Naive B cell (primary cell): ENCODE measurements around the gene FKBP3. TPM values are rescaled to one million over a fixed set of nuclear protein-coding genes. Genes with fewer than 3 reads are reported as not detected.

Experiments
- ATAC-seq, 2 donors: fragments of 150-1000 bp; cut with Tn5 transposase; 2 replicates each; pipeline ENCODE4 v1.10.0; 2021; ENCODE audit warnings: low read depth in 2 of 2, mild to moderate bottlenecking in 2 of 2, moderate library complexity in 2 of 2
- DNase-seq: peaks from one replicate; pipeline ENCODE4 v3.0.0; 2022
- H3K27ac Mint-ChIP-seq, 6 donors: one replicate each; pipeline ENCODE4 v1.8.0; 2020 to 2022; ENCODE audit warnings: mild to moderate bottlenecking in 6 of 6, mixed read lengths in 6 of 6, moderate library complexity in 5 of 6, inconsistent platforms in 2 of 6
- H3K27me3 Mint-ChIP-seq, 3 donors: one replicate each; pipeline ENCODE4 v1.8.0; 2021 to 2022; ENCODE audit warnings: mixed read lengths in 3 of 3, mild to moderate bottlenecking in 1 of 3
- H3K36me3 Mint-ChIP-seq, 2 donors: one replicate each; pipeline ENCODE4 v1.8.0; 2020 to 2022; ENCODE audit warnings: mixed read lengths in 2 of 2, inconsistent platforms in 1 of 2, mild to moderate bottlenecking in 1 of 2
- H3K4me1 Mint-ChIP-seq, 3 donors: one replicate each; pipeline ENCODE4 v1.8.0; 2020 to 2022; ENCODE audit warnings: mixed read lengths in 3 of 3, inconsistent platforms in 1 of 3, mild to moderate bottlenecking in 1 of 3, moderate library complexity in 1 of 3
- H3K4me3 Mint-ChIP-seq, 8 donors: one replicate each; pipeline ENCODE4 v1.8.0; 2020 to 2022; ENCODE audit warnings: mild to moderate bottlenecking in 8 of 8, mixed read lengths in 8 of 8, moderate library complexity in 8 of 8, inconsistent platforms in 2 of 8
- H3K9me3 Mint-ChIP-seq, 7 donors: one replicate each; pipeline ENCODE4 v1.8.0; 2020 to 2022; ENCODE audit warnings: mixed read lengths in 7 of 7, mild to moderate bottlenecking in 5 of 7, inconsistent platforms in 2 of 7, moderate library complexity in 1 of 7
- polyA plus RNA-seq, 6 donors: library from polyadenylated mRNA; unstranded; fragments of 300-500 nt; fragmentation: Illumina TruSeq; gene quantifications; one replicate each; pipeline ENCODE4 v1.2.3, GENCODE V29; 2021; ENCODE audit warnings: low read depth in 6 of 6

Gene FKBP3
- polyA plus RNA-seq, 6 donors from 2014 or later = 48.4 to 99.8 (median 68.0) TPM

DNA sequence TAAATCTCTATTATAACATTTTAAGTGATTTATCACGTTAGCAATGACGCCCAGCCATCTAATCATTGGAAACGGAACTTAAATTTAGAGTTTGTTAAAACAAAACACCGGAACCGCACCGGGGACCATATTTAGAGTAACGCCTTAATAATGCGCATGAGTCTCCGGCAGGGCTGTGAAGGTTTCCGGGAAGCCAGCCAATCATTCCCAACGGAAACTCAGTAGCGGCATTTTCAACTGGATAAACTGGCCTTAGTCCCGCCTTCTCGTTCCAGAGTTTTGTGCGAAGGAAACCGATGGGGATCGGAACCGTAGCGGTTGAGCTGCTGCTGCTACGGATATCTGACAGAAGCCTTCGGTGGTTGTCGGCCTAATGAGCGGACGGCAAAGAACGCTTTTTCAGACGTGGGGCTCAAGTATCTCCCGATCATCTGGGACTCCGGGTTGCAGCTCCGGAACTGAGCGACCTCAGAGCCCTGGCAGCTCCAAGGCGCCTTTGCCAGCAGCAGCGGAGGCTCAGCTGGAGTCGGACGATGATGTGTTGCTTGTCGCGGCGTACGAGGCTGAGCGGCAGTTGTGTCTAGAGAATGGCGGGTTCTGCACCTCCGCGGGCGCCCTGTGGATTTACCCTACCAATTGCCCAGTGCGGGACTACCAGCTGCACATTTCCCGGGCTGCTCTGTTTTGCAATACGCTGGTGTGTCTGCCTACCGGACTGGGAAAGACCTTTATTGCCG lies 1.5 kb upstream of the FKBP3 start, which contains the start of gene FANCM:
Gene FANCM (plus strand): TSS at position 272 of the 737 bp plus-strand sequence. CDS start 102 bp downstream, at position 374.
- Mint-ChIP-seq H3K27me3 (no peaks in the 10 kb centered on the region), H3K36me3 (peaks cover 0 to 5% of the 10 kb centered on the region in 2 donors), H3K9me3 (no peaks in the 10 kb centered on the region), H3K27ac (peak within 1 kb of the TSS; percentile 91 to 99 (median 96)), H3K4me1 (peaks cover 23 to 46% (median 45%) of the 10 kb centered on the region in 3 donors), H3K4me3 (peak within 1 kb of the TSS; percentile 94 to 100 (median 99))
- peak; percentile 87 for DNase-seq
- peak; percentile 38 to 46 for ATAC-seq

DNA sequence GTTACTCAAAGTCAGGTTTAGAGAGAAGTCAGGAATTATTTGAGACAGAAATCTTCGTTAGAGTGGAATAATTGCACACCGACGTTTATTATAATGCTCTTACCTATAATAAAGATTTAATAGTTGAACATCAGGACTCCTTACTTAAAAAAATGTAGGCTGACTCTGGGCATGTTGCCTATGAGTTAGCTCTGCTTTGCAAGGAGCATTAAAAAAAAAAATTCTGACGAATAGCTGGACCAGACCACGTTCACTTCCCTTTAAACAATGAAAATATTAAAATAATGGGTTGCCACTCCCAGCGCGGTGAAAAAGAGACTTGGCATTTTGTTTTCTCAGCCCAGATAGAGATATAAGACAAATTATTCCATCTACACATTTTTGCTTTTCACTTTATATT lies 875 bp upstream of the FKBP3 start:
- Mint-ChIP-seq H3K9me3 (no peaks in the 10 kb centered on the region), H3K4me3 (peak overlapping the region; percentile 94 to 100 (median 99)), H3K4me1 (peaks cover 23 to 47% (median 40%) of the 10 kb centered on the region in 3 donors), H3K27ac (peak overlapping the region; percentile 91 to 99 (median 96)), H3K36me3 (peaks cover 0 to 2% of the 10 kb centered on the region in 2 donors), H3K27me3 (no peaks in the 10 kb centered on the region)
- no peak for DNase-seq
- ATAC-seq = no peak

DNA sequence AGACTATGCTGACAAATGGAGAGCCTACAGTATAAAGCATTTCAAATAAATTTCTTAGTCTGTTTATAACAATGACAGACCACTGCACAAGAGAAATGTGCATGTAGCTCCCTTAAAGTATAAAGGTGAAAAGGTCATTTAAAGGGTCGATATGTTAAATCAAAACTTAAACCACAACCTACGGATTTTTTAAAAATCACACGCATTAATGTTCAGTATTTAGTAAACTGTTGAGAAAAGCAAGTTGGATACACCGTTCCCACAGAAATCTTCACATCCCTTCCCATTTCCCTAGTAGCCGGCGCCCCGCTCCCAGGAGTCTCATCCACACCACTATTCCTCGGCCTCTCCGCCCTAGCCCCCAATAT lies 614 bp downstream of the FKBP3 start:
- Mint-ChIP-seq H3K9me3 (no peaks in the 10 kb centered on the region), H3K4me3 (peak overlapping the region; percentile 94 to 100 (median 99)), H3K27me3 (no peaks in the 10 kb centered on the region), H3K4me1 (peaks cover 23 to 43% (median 38%) of the 10 kb centered on the region in 3 donors), H3K27ac (peak overlapping the region; percentile 91 to 98 (median 94)), H3K36me3 (no peaks in the 10 kb centered on the region)
- ATAC-seq (no peak), DNase-seq (no peak)

DNA sequence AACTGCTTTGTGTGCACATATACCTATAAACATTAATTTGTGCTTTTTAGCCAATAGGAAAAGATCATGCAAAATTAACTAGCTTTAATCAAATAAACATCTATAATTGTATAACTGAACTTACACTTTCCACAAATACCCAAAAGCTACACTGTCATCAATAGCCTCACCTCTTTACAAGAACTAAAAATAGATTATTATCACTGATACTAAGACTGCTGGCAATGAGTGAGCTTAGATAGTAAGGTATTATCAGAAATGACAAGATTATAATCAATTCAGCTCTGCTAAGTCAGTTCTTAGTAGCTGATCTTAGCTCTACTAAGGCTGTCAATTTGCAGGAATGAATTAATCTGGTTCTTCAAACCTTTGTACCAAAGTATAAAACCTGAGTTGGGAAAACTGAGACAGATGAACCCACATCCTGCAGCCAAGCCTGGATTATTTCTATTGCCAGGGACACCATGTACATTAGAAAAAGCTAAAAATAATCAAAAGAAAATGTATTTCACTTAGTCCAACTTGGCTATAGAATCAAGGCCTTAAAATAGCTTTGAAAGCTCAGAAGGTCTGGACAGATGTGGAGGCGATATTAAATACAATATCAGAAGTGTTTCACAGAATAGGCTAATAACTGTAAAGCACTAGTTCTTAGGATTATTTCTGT lies 5.2 kb downstream of the FKBP3 start:
- DNase-seq (no peak), ATAC-seq (no peak)
- Mint-ChIP-seq H3K4me1 (peaks cover 9 to 19% (median 15%) of the 10 kb centered on the region in 3 donors), H3K9me3 (no peaks in the 10 kb centered on the region), H3K36me3 (peaks cover 5 to 20% of the 10 kb centered on the region in 2 donors), H3K4me3 (no peak overlapping the region), H3K27ac (no peak overlapping the region), H3K27me3 (no peaks in the 10 kb centered on the region)

DNA sequence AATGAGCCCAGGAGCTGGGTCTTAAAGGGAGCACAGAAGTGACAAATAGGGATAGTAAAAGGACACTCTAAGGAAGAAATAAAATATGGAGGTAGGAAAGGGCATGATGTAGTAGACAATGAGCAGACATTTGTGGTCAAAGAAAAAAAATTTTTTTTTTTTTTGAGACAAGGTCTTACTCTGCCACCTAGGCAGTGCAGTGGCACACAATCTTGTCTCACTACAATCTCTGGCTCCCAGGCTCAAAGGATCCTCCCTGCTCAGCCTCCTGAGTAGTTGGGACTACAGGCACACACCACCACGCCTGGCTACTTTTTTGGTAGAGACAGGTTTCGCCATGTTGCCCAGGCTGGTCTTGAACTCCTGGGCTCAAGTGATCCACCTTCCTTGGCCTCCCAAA lies 8.5 kb downstream of the FKBP3 start:
- ATAC-seq (no peak), DNase-seq (no peak)
- no peaks in the 10 kb centered on the region for H3K9me3 Mint-ChIP-seq
- H3K36me3 Mint-ChIP-seq = peaks cover 13 to 20% of the 10 kb centered on the region in 2 donors
- H3K27ac Mint-ChIP-seq = peak overlapping the region in 1 of 6 donors; percentile 34
- no peak overlapping the region for H3K4me3 Mint-ChIP-seq
- H3K4me1 Mint-ChIP-seq = peaks cover 0 to 11% (median 1%) of the 10 kb centered on the region in 3 donors
- no peaks in the 10 kb centered on the region for H3K27me3 Mint-ChIP-seq

DNA sequence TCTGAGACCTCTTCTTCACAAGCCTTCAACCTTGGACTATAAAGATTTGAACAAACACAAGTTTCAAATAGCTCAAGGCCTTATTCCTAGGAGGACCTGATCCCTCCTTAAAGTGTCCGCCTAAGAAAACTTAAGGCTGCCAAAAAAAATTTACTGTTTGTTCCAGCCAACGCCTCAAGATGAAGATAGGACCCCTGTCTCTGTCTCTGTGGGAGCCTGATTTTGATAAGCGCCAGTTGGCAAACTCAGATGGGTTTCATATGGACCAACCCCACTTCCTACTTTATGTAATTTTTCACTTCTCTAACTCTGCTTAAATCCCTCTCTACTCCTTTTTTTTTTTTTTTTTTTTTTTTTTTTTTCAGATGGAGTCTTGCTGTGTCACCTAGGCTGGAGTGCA lies 11.0 kb downstream of the FKBP3 start:
- H3K4me3 Mint-ChIP-seq = no peak overlapping the region
- H3K27me3 Mint-ChIP-seq = no peaks in the 10 kb centered on the region
- no peaks in the 10 kb centered on the region for H3K9me3 Mint-ChIP-seq
- peak overlapping the region in 1 of 6 donors; percentile 39 for H3K27ac Mint-ChIP-seq
- H3K36me3 Mint-ChIP-seq = peaks cover 17 to 20% of the 10 kb centered on the region in 2 donors
- ATAC-seq (no peak), DNase-seq (no peak)
- peaks cover 0 to 11% (median 0%) of the 10 kb centered on the region in 3 donors for H3K4me1 Mint-ChIP-seq

DNA sequence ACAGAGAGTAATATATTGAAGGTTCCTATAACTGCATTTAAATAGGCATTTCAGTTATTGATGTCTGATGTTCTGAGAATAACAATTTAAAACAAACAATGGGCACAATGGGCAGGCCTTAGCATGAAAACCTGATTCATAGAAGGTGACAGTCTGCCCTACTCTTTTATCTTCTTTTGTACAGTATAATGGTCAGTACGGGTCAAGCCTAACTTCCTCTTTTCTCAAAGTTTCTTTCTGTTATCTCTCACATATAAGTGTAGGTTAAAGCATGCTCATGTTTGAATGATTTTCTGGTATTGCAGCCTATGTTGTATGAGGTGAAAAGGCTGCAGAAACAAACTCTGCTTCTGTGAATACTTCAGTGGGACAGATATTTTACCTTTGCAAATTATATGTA lies 14.2 kb downstream of the FKBP3 start:
- no peaks in the 10 kb centered on the region for H3K27me3 Mint-ChIP-seq
- peaks cover 0 to 15% of the 10 kb centered on the region in 2 donors for H3K36me3 Mint-ChIP-seq
- H3K4me3 Mint-ChIP-seq = no peak overlapping the region
- no peak for ATAC-seq
- H3K4me1 Mint-ChIP-seq = no peaks in the 10 kb centered on the region
- no peaks in the 10 kb centered on the region for H3K9me3 Mint-ChIP-seq
- H3K27ac Mint-ChIP-seq = no peak overlapping the region
- no peak for DNase-seq

DNA sequence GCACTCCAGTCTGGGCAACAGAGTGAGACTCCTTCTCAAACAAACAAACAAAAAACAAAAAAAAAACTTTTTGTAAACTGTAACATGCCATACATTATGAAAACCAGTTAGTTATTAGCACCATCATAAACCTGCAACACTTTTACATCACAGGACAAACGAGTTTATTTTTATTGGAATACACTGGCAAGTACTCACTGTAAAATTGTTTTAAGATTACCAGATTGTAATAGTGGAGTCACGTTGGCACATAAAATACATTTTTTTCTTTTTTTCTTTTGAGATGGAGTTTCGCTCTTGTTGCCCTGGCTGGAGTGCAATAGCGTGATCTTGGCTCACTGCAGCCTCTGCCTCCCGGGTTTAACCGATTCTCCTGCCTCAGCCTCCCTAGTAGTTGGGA lies 15.7 kb downstream of the FKBP3 start:
- Mint-ChIP-seq H3K36me3 (peaks cover 3 to 13% of the 10 kb centered on the region in 2 donors), H3K4me1 (no peaks in the 10 kb centered on the region), H3K27me3 (no peaks in the 10 kb centered on the region), H3K27ac (no peak overlapping the region), H3K4me3 (no peak overlapping the region), H3K9me3 (no peaks in the 10 kb centered on the region)
- DNase-seq (no peak), ATAC-seq (no peak)

DNA sequence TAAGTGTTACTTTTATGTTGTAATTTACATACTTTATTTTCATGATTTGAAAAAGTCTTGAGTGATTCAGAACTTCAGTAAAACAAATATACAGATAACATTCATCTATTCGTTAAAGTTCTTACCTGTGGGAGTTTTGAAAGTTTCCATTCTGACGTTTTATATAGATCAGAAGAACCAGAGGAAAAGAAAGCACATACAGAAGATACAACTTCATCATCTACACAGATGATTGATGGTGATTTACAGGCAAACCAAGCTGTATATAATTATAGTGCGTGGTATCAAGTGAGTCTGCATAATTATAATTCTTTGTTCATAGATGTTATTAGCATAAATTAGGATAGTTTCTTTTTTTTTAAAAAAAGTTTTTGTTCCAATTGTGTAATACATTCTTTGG lies 20.0 kb downstream of the FKBP3 start:
- peaks cover 13 to 17% of the 10 kb centered on the region in 2 donors for H3K36me3 Mint-ChIP-seq
- no peaks in the 10 kb centered on the region for H3K9me3 Mint-ChIP-seq
- H3K4me3 Mint-ChIP-seq = no peak overlapping the region
- H3K27me3 Mint-ChIP-seq = no peaks in the 10 kb centered on the region
- no peaks in the 10 kb centered on the region for H3K4me1 Mint-ChIP-seq
- H3K27ac Mint-ChIP-seq = peak overlapping the region in 1 of 6 donors; percentile 44
- no peak for DNase-seq
- no peak for ATAC-seq

DNA sequence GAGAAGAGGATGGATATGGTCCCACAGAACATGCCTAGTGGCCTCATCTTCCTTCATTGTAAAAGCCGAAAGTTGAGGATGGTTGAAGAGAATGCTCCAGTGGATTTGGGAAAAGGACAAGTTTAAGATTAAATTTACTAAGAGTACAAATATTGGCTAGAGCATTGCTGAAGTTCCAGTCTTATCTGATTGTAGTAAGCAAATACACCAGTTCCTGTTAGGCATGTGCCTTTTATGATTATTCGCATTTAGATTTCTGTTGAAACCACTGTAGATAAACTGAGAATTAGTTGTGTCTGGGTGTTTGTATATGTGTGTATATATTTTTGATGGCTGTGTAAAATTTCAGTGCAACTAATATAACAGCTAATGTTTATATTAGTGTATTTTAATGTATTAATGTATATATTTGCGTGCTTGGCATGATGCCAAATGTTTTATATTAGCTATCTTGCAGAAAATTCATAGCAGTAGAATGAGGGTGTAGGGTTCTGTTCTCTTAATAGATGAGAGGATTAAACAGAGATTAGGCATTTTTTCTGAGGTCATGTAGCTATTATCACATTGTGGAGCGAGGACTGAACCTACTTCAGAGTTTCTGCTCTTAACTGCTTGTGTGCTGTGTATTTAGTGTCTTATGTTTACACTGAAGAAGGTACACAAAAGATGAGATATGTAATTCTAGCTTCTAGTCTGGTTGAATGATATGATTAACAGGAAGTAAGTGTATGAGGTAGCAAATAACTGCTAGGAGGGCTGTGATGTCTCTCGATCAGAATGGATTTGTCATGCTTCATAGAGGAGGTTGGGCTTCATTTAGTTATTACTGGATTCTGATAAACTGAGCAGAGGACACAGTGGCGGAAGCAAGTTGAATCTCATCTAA lies 21.1 kb downstream of the FKBP3 start:
- Mint-ChIP-seq H3K4me1 (no peaks in the 10 kb centered on the region), H3K27ac (peak overlapping the region in 4 of 6 donors; percentile 3 to 72 (median 66)), H3K36me3 (peaks cover 13 to 25% of the 10 kb centered on the region in 2 donors), H3K27me3 (no peaks in the 10 kb centered on the region), H3K9me3 (no peaks in the 10 kb centered on the region), H3K4me3 (no peak overlapping the region)
- ATAC-seq (no peak), DNase-seq (no peak)

DNA sequence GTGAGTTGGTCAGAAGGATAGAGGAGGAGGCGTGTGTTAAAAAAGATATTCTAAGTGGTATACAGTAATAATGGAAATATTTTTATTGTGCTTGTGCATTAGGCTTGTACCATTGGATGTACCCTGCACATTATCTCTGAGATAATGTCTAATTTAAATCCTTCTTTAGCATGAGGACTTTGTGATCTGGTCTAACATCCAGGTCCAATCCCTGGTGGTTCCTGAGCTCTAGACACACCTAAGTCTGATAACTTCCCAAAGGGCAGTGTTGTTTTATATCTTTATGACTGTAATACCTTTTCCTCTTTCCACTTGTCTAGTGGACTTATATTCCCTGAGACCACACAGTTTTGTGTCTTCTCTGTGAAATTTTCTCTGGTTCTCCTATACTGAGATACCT lies 29.7 kb downstream of the FKBP3 start:
- no peak overlapping the region for H3K4me3 Mint-ChIP-seq
- DNase-seq = no peak
- no peaks in the 10 kb centered on the region for H3K9me3 Mint-ChIP-seq
- H3K4me1 Mint-ChIP-seq = peaks cover 0 to 6% (median 0%) of the 10 kb centered on the region in 3 donors
- H3K27ac Mint-ChIP-seq = no peak overlapping the region
- H3K36me3 Mint-ChIP-seq = peaks cover 14 to 16% of the 10 kb centered on the region in 2 donors
- H3K27me3 Mint-ChIP-seq = no peaks in the 10 kb centered on the region
- no peak for ATAC-seq

DNA sequence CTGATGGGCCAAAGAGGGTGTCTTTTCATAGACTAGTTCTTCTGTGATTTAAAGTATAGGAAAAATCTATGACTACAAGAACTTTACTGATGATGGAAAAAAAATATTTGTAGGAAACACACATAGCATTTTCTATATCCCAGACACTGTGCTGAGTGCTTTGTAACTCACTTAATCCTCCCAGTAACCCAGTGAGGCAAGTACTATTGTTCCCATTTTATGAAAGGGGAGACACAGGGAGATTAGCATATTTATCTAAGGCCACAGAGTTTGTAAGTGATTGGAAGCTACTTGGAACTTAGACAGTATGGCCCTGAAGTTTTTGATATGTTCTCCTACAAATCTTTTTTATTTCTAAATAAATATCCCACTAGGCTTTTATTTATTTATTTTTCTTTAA lies 30.5 kb downstream of the FKBP3 start:
- no peak for ATAC-seq
- Mint-ChIP-seq H3K9me3 (no peaks in the 10 kb centered on the region), H3K4me1 (peaks cover 0 to 6% (median 3%) of the 10 kb centered on the region in 3 donors), H3K36me3 (peaks cover 14 to 16% of the 10 kb centered on the region in 2 donors), H3K27ac (no peak overlapping the region), H3K27me3 (no peaks in the 10 kb centered on the region), H3K4me3 (no peak overlapping the region)
- no peak for DNase-seq

DNA sequence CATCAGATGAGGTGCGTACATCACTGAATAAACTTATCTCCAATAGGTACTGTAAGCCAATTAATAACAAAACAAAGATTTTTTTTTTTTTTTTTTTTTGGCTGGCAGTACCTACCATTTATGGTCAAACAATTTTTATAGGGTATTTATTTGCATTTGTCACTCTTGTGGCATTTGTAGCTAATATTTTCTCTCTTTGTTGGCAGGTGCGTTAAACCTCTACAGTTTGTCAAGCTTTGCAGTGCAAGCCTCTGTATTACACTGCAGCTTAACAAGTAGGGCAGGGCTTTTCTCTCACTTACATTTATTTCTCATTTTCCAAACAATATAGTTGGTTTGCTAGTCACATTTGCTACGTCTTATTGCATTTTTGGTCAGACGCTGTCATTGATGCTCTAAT lies 38.1 kb downstream of the FKBP3 start:
- no peak for DNase-seq
- peaks cover 27 to 29% of the 10 kb centered on the region in 2 donors for H3K36me3 Mint-ChIP-seq
- no peaks in the 10 kb centered on the region for H3K27me3 Mint-ChIP-seq
- H3K27ac Mint-ChIP-seq = no peak overlapping the region
- ATAC-seq = no peak
- no peaks in the 10 kb centered on the region for H3K9me3 Mint-ChIP-seq
- no peak overlapping the region for H3K4me3 Mint-ChIP-seq
- H3K4me1 Mint-ChIP-seq = peaks cover 4 to 8% (median 6%) of the 10 kb centered on the region in 3 donors
